ENCODE results near the gene COMP.

The COMP gene

GRCh38 chr19:18804139-18804601, 13.1 kb upstream of the COMP start:
- no peak overlapping the region for H3K9ac ChIP-seq (ENCODE audit: low read length in 5 of 5)
- H3K4me3 ChIP-seq (ENCODE audit: low read depth in 1 of 5, low read length in 5 of 5): no peak overlapping the region
- H3K36me3 ChIP-seq (ENCODE audit: control insufficient read depth in 5 of 5, insufficient read depth in 5 of 5, low read length in 5 of 5): no peaks in the 10 kb centered on the region
- H3K4me1 ChIP-seq (ENCODE audit: control insufficient read depth in 5 of 5, insufficient read depth in 5 of 5, low read length in 5 of 5): peaks cover 0 to 13% (median 4%) of the 10 kb centered on the region in 5 donors
- peaks cover 0 to 12% (median 1%) of the 10 kb centered on the region in 5 donors for H3K27me3 ChIP-seq (ENCODE audit: control insufficient read depth in 5 of 5, insufficient read depth in 4 of 5, low read length in 5 of 5)
- H3K27ac ChIP-seq (ENCODE audit: low read depth, low read length): no peak overlapping the region
- H3K9me3 ChIP-seq (ENCODE audit: control insufficient read depth in 5 of 5, low read length in 5 of 5): no peaks in the 10 kb centered on the region

- peaks cover 5 to 16% (median 7%) of the 10 kb centered on the region in 5 donors for H3K27me3 ChIP-seq (ENCODE audit: control insufficient read depth in 5 of 5, insufficient read depth in 4 of 5, low read length in 5 of 5)
Measured at GRCh38 chr19:18803550-18804138, 12.5 kb upstream of the COMP start.

GRCh38 chr19:18802354-18802753, 11.2 kb upstream of the COMP start:
- Histone ChIP-seq H3K4me3 (ENCODE audit: low read depth in 1 of 5, low read length in 5 of 5) (no peak overlapping the region), H3K27me3 (ENCODE audit: control insufficient read depth in 5 of 5, insufficient read depth in 4 of 5, low read length in 5 of 5) (peaks cover 10 to 25% (median 13%) of the 10 kb centered on the region in 5 donors), H3K27ac (ENCODE audit: low read depth, low read length) (no peak overlapping the region)

More at GRCh38 chr19:18803550-18804138, 12.5 kb upstream of the COMP start:
- no peaks in the 10 kb centered on the region for H3K9me3 ChIP-seq (ENCODE audit: control insufficient read depth in 5 of 5, low read length in 5 of 5)
- no peaks in the 10 kb centered on the region for H3K36me3 ChIP-seq (ENCODE audit: control insufficient read depth in 5 of 5, insufficient read depth in 5 of 5, low read length in 5 of 5)
- H3K27ac ChIP-seq (ENCODE audit: low read depth, low read length): no peak overlapping the region
- H3K4me1 ChIP-seq (ENCODE audit: control insufficient read depth in 5 of 5, insufficient read depth in 5 of 5, low read length in 5 of 5): peaks cover 0 to 9% (median 0%) of the 10 kb centered on the region in 5 donors
- H3K4me3 ChIP-seq (ENCODE audit: low read depth in 1 of 5, low read length in 5 of 5): no peak overlapping the region
- no peak overlapping the region for H3K9ac ChIP-seq (ENCODE audit: low read length in 5 of 5)

GRCh38 chr19:18800636-18801035, 9.5 kb upstream of the COMP start:
- Histone ChIP-seq H3K9ac (ENCODE audit: low read length in 5 of 5) (no peak overlapping the region), H3K36me3 (ENCODE audit: control insufficient read depth in 5 of 5, insufficient read depth in 5 of 5, low read length in 5 of 5) (no peaks in the 10 kb centered on the region), H3K4me1 (ENCODE audit: control insufficient read depth in 5 of 5, insufficient read depth in 5 of 5, low read length in 5 of 5) (peaks cover 0 to 2% (median 1%) of the 10 kb centered on the region in 5 donors), H3K9me3 (ENCODE audit: control insufficient read depth in 5 of 5, low read length in 5 of 5) (no peaks in the 10 kb centered on the region), H3K27ac (ENCODE audit: low read depth, low read length) (no peak overlapping the region), H3K27me3 (ENCODE audit: control insufficient read depth in 5 of 5, insufficient read depth in 4 of 5, low read length in 5 of 5) (peaks cover 14 to 38% (median 20%) of the 10 kb centered on the region in 5 donors), H3K4me3 (ENCODE audit: low read depth in 1 of 5, low read length in 5 of 5) (no peak overlapping the region)

More at GRCh38 chr19:18802354-18802753, 11.2 kb upstream of the COMP start:
- Histone ChIP-seq H3K36me3 (ENCODE audit: control insufficient read depth in 5 of 5, insufficient read depth in 5 of 5, low read length in 5 of 5) (no peaks in the 10 kb centered on the region), H3K9me3 (ENCODE audit: control insufficient read depth in 5 of 5, low read length in 5 of 5) (no peaks in the 10 kb centered on the region), H3K9ac (ENCODE audit: low read length in 5 of 5) (no peak overlapping the region), H3K4me1 (ENCODE audit: control insufficient read depth in 5 of 5, insufficient read depth in 5 of 5, low read length in 5 of 5) (no peaks in the 10 kb centered on the region)

GRCh38 chr19:18800079-18800478, 9.0 kb upstream of the COMP start:
- peaks cover 0 to 6% (median 3%) of the 10 kb centered on the region in 5 donors for H3K4me1 ChIP-seq (ENCODE audit: control insufficient read depth in 5 of 5, insufficient read depth in 5 of 5, low read length in 5 of 5)
- H3K4me3 ChIP-seq (ENCODE audit: low read depth in 1 of 5, low read length in 5 of 5): no peak overlapping the region
- H3K9me3 ChIP-seq (ENCODE audit: control insufficient read depth in 5 of 5, low read length in 5 of 5): no peaks in the 10 kb centered on the region
- H3K36me3 ChIP-seq (ENCODE audit: control insufficient read depth in 5 of 5, insufficient read depth in 5 of 5, low read length in 5 of 5): no peaks in the 10 kb centered on the region
- H3K27me3 ChIP-seq (ENCODE audit: control insufficient read depth in 5 of 5, insufficient read depth in 4 of 5, low read length in 5 of 5): peaks cover 14 to 43% (median 21%) of the 10 kb centered on the region in 5 donors
- H3K27ac ChIP-seq (ENCODE audit: low read depth, low read length): no peak overlapping the region
- no peak overlapping the region for H3K9ac ChIP-seq (ENCODE audit: low read length in 5 of 5)

- Histone ChIP-seq H3K27ac (ENCODE audit: low read depth, low read length) (no peak overlapping the region), H3K4me1 (ENCODE audit: control insufficient read depth in 5 of 5, insufficient read depth in 5 of 5, low read length in 5 of 5) (peaks cover 0 to 6% (median 3%) of the 10 kb centered on the region in 5 donors), H3K4me3 (ENCODE audit: low read depth in 1 of 5, low read length in 5 of 5) (no peak overlapping the region), H3K36me3 (ENCODE audit: control insufficient read depth in 5 of 5, insufficient read depth in 5 of 5, low read length in 5 of 5) (no peaks in the 10 kb centered on the region), H3K9me3 (ENCODE audit: control insufficient read depth in 5 of 5, low read length in 5 of 5) (no peaks in the 10 kb centered on the region), H3K27me3 (ENCODE audit: control insufficient read depth in 5 of 5, insufficient read depth in 4 of 5, low read length in 5 of 5) (peaks cover 14 to 44% (median 25%) of the 10 kb centered on the region in 5 donors), H3K9ac (ENCODE audit: low read length in 5 of 5) (no peak overlapping the region)
Measured at GRCh38 chr19:18799389-18799970, 8.4 kb upstream of the COMP start.

- H3K27me3 ChIP-seq (ENCODE audit: control insufficient read depth in 5 of 5, insufficient read depth in 4 of 5, low read length in 5 of 5): peaks cover 18 to 45% (median 25%) of the 10 kb centered on the region in 5 donors
Measured at GRCh38 chr19:18798384-18799352, 7.6 kb upstream of the COMP start.

GRCh38 chr19:18796239-18796638, 5.1 kb upstream of the COMP start:
- Histone ChIP-seq H3K27me3 (ENCODE audit: control insufficient read depth in 5 of 5, insufficient read depth in 4 of 5, low read length in 5 of 5) (peaks cover 33 to 65% (median 38%) of the 10 kb centered on the region in 5 donors), H3K4me3 (ENCODE audit: low read depth in 1 of 5, low read length in 5 of 5) (no peak overlapping the region), H3K36me3 (ENCODE audit: control insufficient read depth in 5 of 5, insufficient read depth in 5 of 5, low read length in 5 of 5) (no peaks in the 10 kb centered on the region), H3K9ac (ENCODE audit: low read length in 5 of 5) (no peak overlapping the region), H3K4me1 (ENCODE audit: control insufficient read depth in 5 of 5, insufficient read depth in 5 of 5, low read length in 5 of 5) (peaks cover 0 to 6% (median 3%) of the 10 kb centered on the region in 5 donors), H3K9me3 (ENCODE audit: control insufficient read depth in 5 of 5, low read length in 5 of 5) (no peaks in the 10 kb centered on the region), H3K27ac (ENCODE audit: low read depth, low read length) (no peak overlapping the region)

More at GRCh38 chr19:18798384-18799352, 7.6 kb upstream of the COMP start:
- H3K4me3 ChIP-seq (ENCODE audit: low read depth in 1 of 5, low read length in 5 of 5): no peak overlapping the region
- peaks cover 0 to 6% (median 3%) of the 10 kb centered on the region in 5 donors for H3K4me1 ChIP-seq (ENCODE audit: control insufficient read depth in 5 of 5, insufficient read depth in 5 of 5, low read length in 5 of 5)
- no peaks in the 10 kb centered on the region for H3K36me3 ChIP-seq (ENCODE audit: control insufficient read depth in 5 of 5, insufficient read depth in 5 of 5, low read length in 5 of 5)
- H3K9me3 ChIP-seq (ENCODE audit: control insufficient read depth in 5 of 5, low read length in 5 of 5): no peaks in the 10 kb centered on the region
- no peak overlapping the region for H3K27ac ChIP-seq (ENCODE audit: low read depth, low read length)
- no peak overlapping the region for H3K9ac ChIP-seq (ENCODE audit: low read length in 5 of 5)

- H3K27me3 ChIP-seq (ENCODE audit: control insufficient read depth in 5 of 5, insufficient read depth in 4 of 5, low read length in 5 of 5): peaks cover 40 to 72% (median 45%) of the 10 kb centered on the region in 5 donors
- H3K4me1 ChIP-seq (ENCODE audit: control insufficient read depth in 5 of 5, insufficient read depth in 5 of 5, low read length in 5 of 5): peaks cover 0 to 13% (median 10%) of the 10 kb centered on the region in 5 donors
- no peak overlapping the region for H3K4me3 ChIP-seq (ENCODE audit: low read depth in 1 of 5, low read length in 5 of 5)
- no peaks in the 10 kb centered on the region for H3K9me3 ChIP-seq (ENCODE audit: control insufficient read depth in 5 of 5, low read length in 5 of 5)
- H3K9ac ChIP-seq (ENCODE audit: low read length in 5 of 5): no peak overlapping the region
- no peak overlapping the region for H3K27ac ChIP-seq (ENCODE audit: low read depth, low read length)
- no peaks in the 10 kb centered on the region for H3K36me3 ChIP-seq (ENCODE audit: control insufficient read depth in 5 of 5, insufficient read depth in 5 of 5, low read length in 5 of 5)
Measured at GRCh38 chr19:18795540-18795939, 4.4 kb upstream of the COMP start.

Measured in subcutaneous abdominal adipose tissue (tissue), 5 donors.